Right ventricle myocardium superior (tissue), 1 donor: Measurements from ENCODE around the gene ABCC10. TPM values are rescaled to one million over a fixed set of nuclear protein-coding genes. Genes with fewer than 3 reads are reported as not detected.
"Not testable (repeated sequence)": the region's sequence is repeated elsewhere in the genome, so short reads cannot be mapped to it uniquely, and the experiment has no call there.

Experiments used
- ATAC-seq: fragments of 200-7000 bp; cut with Tn5 transposase; one replicate; pipeline ENCODE4 v1.9.1; 2020; ENCODE audit warnings: mild to moderate bottlenecking; ENCODE audit not compliant: poor library complexity
- DNase-seq: peaks from one replicate; pipeline ENCODE4 v3.0.0-alpha.2; 2020
- intact Hi-C: fragments of 100-400 bp; cut with DNase I; formaldehyde crosslinking; loops from one replicate; pipeline ENCODE4 v1.11.2; 2022
- total RNA-seq: library from RNA; stranded (reverse); fragmentation: NEBNext Ultra II Directional; extraction: Animal tissue kit (Norgen Biotek cat#: 25700); gene quantifications from one replicate; pipeline ENCODE4 v1.2.1, GENCODE V29; 2021
- donor health status: DM: no; HTN: yes; CAD: no; lungs with severe emphysema.

Gene ABCC10
- total RNA-seq, 1 donor from 2014 or later, result 9.8 TPM

GRCh38 chr6:43407296-43407695 lies 20.0 kb upstream of the ABCC10 start:
- intact Hi-C loops, result no loop called here
- DNase-seq (no peak), ATAC-seq (no peak)

GRCh38 chr6:43408259-43408658 lies 19.1 kb upstream of the ABCC10 start:
- DNase-seq (no peak), ATAC-seq (no peak)
- intact Hi-C loops, result no loop called here

GRCh38 chr6:43410776-43411175 lies 16.6 kb upstream of the ABCC10 start:
- not testable (repeated sequence) for ATAC-seq

GRCh38 chr6:43412541-43412940 lies 14.8 kb upstream of the ABCC10 start:
- intact Hi-C loops, result no loop called here
- DNase-seq (no peak), ATAC-seq (no peak)

More at GRCh38 chr6:43410776-43411175, 16.6 kb upstream of the ABCC10 start:
- intact Hi-C loops, DNase-seq: not testable (repeated sequence)

- intact Hi-C loops, result no loop called here
- ATAC-seq, result no peak
Observed at GRCh38 chr6:43413002-43413401, 14.3 kb upstream of the ABCC10 start.

GRCh38 chr6:43415275-43415674 lies 12.1 kb upstream of the ABCC10 start:
- ATAC-seq, DNase-seq, intact Hi-C loops: not testable (repeated sequence)

More at GRCh38 chr6:43413002-43413401, 14.3 kb upstream of the ABCC10 start:
- DNase-seq, result no peak

- no peak for DNase-seq
- intact Hi-C loops, result no loop called here
- no peak for ATAC-seq
Observed at GRCh38 chr6:43416935-43417334, 10.4 kb upstream of the ABCC10 start.

- DNase-seq (no peak), ATAC-seq (no peak)
- intact Hi-C loops, result no loop called here
Observed at GRCh38 chr6:43420012-43420709, 7.2 kb upstream of the ABCC10 start.

GRCh38 chr6:43421831-43422230 lies 5.5 kb upstream of the ABCC10 start:
- no peak for DNase-seq
- intact Hi-C loops, result no loop called here
- ATAC-seq, result no peak

- ATAC-seq, intact Hi-C loops, DNase-seq: not testable (repeated sequence)
Observed at GRCh38 chr6:43425083-43425482, 2.3 kb upstream of the ABCC10 start.

- intact Hi-C loops, result no loop called here
- ATAC-seq, result peak; percentile 30
- DNase-seq, result no peak
Observed at GRCh38 chr6:43426928-43427405, 374 bp upstream of the ABCC10 start.

GRCh38 chr6:43428112-43428570 lies 800 bp downstream of the ABCC10 start:
- ATAC-seq (no peak), DNase-seq (no peak)
- intact Hi-C loops, result no loop called here

- DNase-seq (no peak), ATAC-seq (no peak)
- intact Hi-C loops, result no loop called here
Observed at GRCh38 chr6:43428874-43429273, 1.5 kb downstream of the ABCC10 start.

- intact Hi-C loops, result no loop called here
- DNase-seq, result no peak
- ATAC-seq, result no peak
Observed at GRCh38 chr6:43432009-43432945, 4.9 kb downstream of the ABCC10 start.

- intact Hi-C loops, result no loop called here
- DNase-seq, result no peak
- ATAC-seq, result no peak
Observed at GRCh38 chr6:43433148-43433547, 5.8 kb downstream of the ABCC10 start.

- peak; percentile 56 for DNase-seq
- intact Hi-C loops, result no loop called here
- peak; percentile 89 for ATAC-seq
Observed at GRCh38 chr6:43434001-43434840, 6.9 kb downstream of the ABCC10 start.

GRCh38 chr6:43434943-43435342 lies 7.6 kb downstream of the ABCC10 start:
- ATAC-seq, result no peak
- intact Hi-C loops, result no loop called here
- no peak for DNase-seq

GRCh38 chr6:43435682-43436437 lies 8.5 kb downstream of the ABCC10 start:
- intact Hi-C loops, result no loop called here
- no peak for ATAC-seq
- no peak for DNase-seq
